HG03175 (cell line): ENCODE results near the gene STOM.

Experiments used
- ATAC-seq: cut with Tn5 transposase; IDR thresholded peaks from one replicate; pipeline ENCODE4 v1.9.1; 2021; ENCODE audit warnings: mild to moderate bottlenecking, moderate library complexity; ENCODE audit not compliant: unreplicated experiment

STOM gene

GRCh38 chr9:121323449-121324151 is 46.5 kb downstream of the STOM start:
- no peak for ATAC-seq

GRCh38 chr9:121322737-121323448 is 47.2 kb downstream of the STOM start:
- ATAC-seq = no peak

GRCh38 chr9:121322037-121322736 is 47.9 kb downstream of the STOM start:
- ATAC-seq = no peak

GRCh38 chr9:121321016-121321503 is 49.0 kb downstream of the STOM start:
- no peak for ATAC-seq

- no peak for ATAC-seq
Observed at GRCh38 chr9:121319383-121319780, 50.7 kb downstream of the STOM start.

GRCh38 chr9:121318631-121319382 is 51.2 kb downstream of the STOM start:
- ATAC-seq = no peak

GRCh38 chr9:121317737-121318630 is 52.1 kb downstream of the STOM start:
- no peak for ATAC-seq

GRCh38 chr9:121316852-121317373 is 53.1 kb downstream of the STOM start:
- no peak for ATAC-seq

- no peak for ATAC-seq
Observed at GRCh38 chr9:121316378-121316777, 53.7 kb downstream of the STOM start.

- no peak for ATAC-seq
Observed at GRCh38 chr9:121313458-121314152, 56.4 kb downstream of the STOM start.

GRCh38 chr9:121312169-121312568 is 57.9 kb downstream of the STOM start:
- no peak for ATAC-seq

GRCh38 chr9:121310571-121310970 is 59.5 kb downstream of the STOM start:
- no peak for ATAC-seq

GRCh38 chr9:121309833-121310425 is 60.1 kb downstream of the STOM start:
- ATAC-seq = no peak

GRCh38 chr9:121309171-121309570 is 60.9 kb downstream of the STOM start:
- no peak for ATAC-seq

GRCh38 chr9:121308765-121309164 is 61.3 kb downstream of the STOM start:
- ATAC-seq = no peak

- ATAC-seq = no peak
Observed at GRCh38 chr9:121307976-121308375, 62.1 kb downstream of the STOM start.

- ATAC-seq = no peak
Observed at GRCh38 chr9:121305269-121305994, 64.6 kb downstream of the STOM start.

- ATAC-seq = no peak
Observed at GRCh38 chr9:121304707-121305106, 65.3 kb downstream of the STOM start.
